Sigmoid colon (tissue), 3 donors: ENCODE data around the gene SMU1.

ENCODE experiments used
- CTCF ChIP-seq, 4 experiments: fragments of 450-650 bp in 3 of 4; fragments of 200-600 bp in 1 of 4; IDR thresholded peaks; one replicate each; pipeline ENCODE4 v1.5.1; 2016 to 2019; ENCODE audit warnings: antibody characterized with exemption in 4 of 4, mild to moderate bottlenecking in 3 of 4, moderate library complexity in 2 of 4
- POLR2A ChIP-seq, 2 donors: fragments of 450-650 bp; IDR thresholded peaks; one replicate each; pipeline ENCODE4 v1.6.1; 2016; ENCODE audit warnings: antibody characterized with exemption in 2 of 2, mild to moderate bottlenecking in 2 of 2, moderate library complexity in 2 of 2

- TF ChIP-seq CTCF (IDR thresholded peaks at IDR 0.05) (no peak), POLR2A (IDR thresholded peaks at IDR 0.05) (no peak)
Observed at GRCh38 chr9:33106372-33106771, 29.9 kb upstream of the SMU1 start.
